B cell (primary cell): Measurements from ENCODE around the gene TTLL10. TPM values are rescaled to one million over a fixed set of nuclear protein-coding genes. Genes with fewer than 3 reads are reported as not detected.

Source experiments
- ATAC-seq: fragments of 200-7000 bp; cut with Tn5 transposase; one replicate; pipeline ENCODE4 v1.10.0; 2021; ENCODE audit warnings: low read depth, mild to moderate bottlenecking, moderate number of reproducible peaks, moderate library complexity
- CTCF ChIA-PET: fragments of 350-600 bp; sonication (Branson Sonifier 250); formaldehyde crosslinking; loops from one replicate; lab custom pipeline; 2021; ENCODE audit warnings: antibody characterized with exemption, inconsistent platforms; lab: Charles Lee
- POLR2A ChIA-PET: fragments of 350-600 bp; sonication (Branson Sonifier 250); formaldehyde crosslinking; loops from one replicate; lab custom pipeline; 2021; ENCODE audit warnings: antibody characterized with exemption; lab: Charles Lee
- DNase-seq: peaks from one replicate; pipeline ENCODE4 v3.0.0; 2013
- H2AFZ ChIP-seq: 2 replicates; pipeline ENCODE4 v1.6.1; 2012; ENCODE audit warnings: mild to moderate bottlenecking, low read depth, low read length; ENCODE audit not compliant: insufficient read depth, poor library complexity, severe bottlenecking
- H3K27ac ChIP-seq, 2 donors: 1 replicate in 1 of 2; 2 replicates in 1 of 2; pipeline ENCODE4 v1.5.1; 2012 to 2013; ENCODE audit warnings: low read length in 2 of 2, mild to moderate bottlenecking in 2 of 2, moderate library complexity in 1 of 2
- H3K27me3 ChIP-seq, 4 experiments: fragments of 200-600 bp in 1 of 4; sonication (generic) in 1 of 4; replicated peaks in 1 of 4; 1 replicate in 2 of 4; 2 replicates in 2 of 4; pipeline versions ENCODE4 v1.6.1 to v1.7.0; 2013 to 2016; ENCODE audit warnings: low read length in 3 of 4, mild to moderate bottlenecking in 2 of 4, mixed read lengths in 1 of 4, moderate library complexity in 1 of 4; ENCODE audit not compliant: insufficient read depth in 4 of 4, control insufficient read depth in 3 of 4; ENCODE audit errors: control extremely low read depth in 1 of 4
- H3K36me3 ChIP-seq, 2 experiments: replicated peaks in 1 of 2; 1 replicate in 1 of 2; 2 replicates in 1 of 2; pipeline versions ENCODE4 v1.6.1 to v1.7.1; 2013; ENCODE audit warnings: low read length in 1 of 2; ENCODE audit not compliant: insufficient read depth in 2 of 2, control insufficient read depth in 1 of 2; ENCODE audit errors: control extremely low read depth in 1 of 2, extremely low read depth in 1 of 2
- H3K4me1 ChIP-seq, 2 donors: fragments of 200-600 bp in 1 of 2; sonication (generic) in 1 of 2; 1 replicate in 1 of 2; 2 replicates in 1 of 2; pipeline versions ENCODE4 v1.5.1 to v1.6.1; 2013 to 2017; ENCODE audit warnings: low read length in 2 of 2; ENCODE audit not compliant: control insufficient read depth in 2 of 2, insufficient read depth in 2 of 2
- H3K4me2 ChIP-seq: replicated peaks from 2 replicates; pipeline ENCODE3; 2012; ENCODE audit warnings: mild to moderate bottlenecking, low read depth, low read length; ENCODE audit not compliant: poor library complexity, severe bottlenecking
- H3K4me3 ChIP-seq, 5 experiments: fragments of 200-600 bp in 1 of 5; sonication (generic) in 1 of 5; 1 replicate in 3 of 5; 2 replicates in 2 of 5; pipeline versions ENCODE4 v1.5.1 to v1.7.0; 2011 to 2016; ENCODE audit warnings: low read length in 4 of 5, mild to moderate bottlenecking in 4 of 5, low read depth in 2 of 5, control low read depth in 1 of 5, moderate library complexity in 1 of 5; ENCODE audit not compliant: insufficient read depth in 1 of 5; ENCODE audit errors: control extremely low read depth in 1 of 5, extremely low read depth in 1 of 5
- H3K79me2 ChIP-seq: fragments of 200-600 bp; sonication (generic); one replicate; pipeline ENCODE4 v1.6.0; 2016; ENCODE audit warnings: low read length; ENCODE audit not compliant: control insufficient read depth, insufficient read depth
- H3K9ac ChIP-seq: fragments of 200-600 bp; sonication (generic); 2 replicates; pipeline ENCODE4 v1.6.1; 2017; ENCODE audit warnings: mild to moderate bottlenecking, low read length, moderate library complexity
- H3K9me3 ChIP-seq, 3 donors: one replicate each; pipeline versions ENCODE4 v1.6.1 to v1.7.1; 2013; ENCODE audit warnings: low read length in 2 of 3; ENCODE audit not compliant: control insufficient read depth in 2 of 3, insufficient read depth in 1 of 3; ENCODE audit errors: control extremely low read depth in 1 of 3
- H4K20me1 ChIP-seq: 2 replicates; pipeline ENCODE4 v1.6.0; 2012; ENCODE audit warnings: mild to moderate bottlenecking, low read length; ENCODE audit not compliant: insufficient read depth, control insufficient read depth, poor library complexity, severe bottlenecking
- H3K27ac Mint-ChIP-seq: one replicate; pipeline ENCODE4 v1.8.0; 2021; ENCODE audit warnings: mixed read lengths
- H3K27me3 Mint-ChIP-seq: one replicate; pipeline ENCODE4 v1.8.0; 2021; ENCODE audit warnings: mixed read lengths
- H3K4me1 Mint-ChIP-seq: one replicate; pipeline ENCODE4 v1.8.0; 2021; ENCODE audit warnings: mixed read lengths
- H3K4me3 Mint-ChIP-seq: one replicate; pipeline ENCODE4 v1.8.0; 2021; ENCODE audit warnings: mixed read lengths
- H3K9me3 Mint-ChIP-seq: one replicate; pipeline ENCODE4 v1.8.0; 2022; ENCODE audit warnings: mixed read lengths; ENCODE audit not compliant: insufficient read depth
- EZH2 ChIP-seq: IDR thresholded peaks from 2 replicates; pipeline ENCODE4 v1.6.1; 2012; ENCODE audit warnings: borderline replicate concordance, low read depth, mild to moderate bottlenecking, moderate library complexity, low read length; ENCODE audit not compliant: insufficient read depth, poor library complexity, severe bottlenecking
- WGBS: methylation state at CpG from one replicate; pipeline ENCODE4 v1.1.5; 2013; ENCODE audit warnings: missing lambda C conversion rate; ENCODE audit not compliant: insufficient coverage; 5-methylcytosine and 5-hydroxymethylcytosine counted together
- intact Hi-C: fragments of 100-400 bp; cut with micrococcal nuclease; formaldehyde crosslinking; loops from one replicate; pipeline ENCODE4 v1.10.0; 2022
- polyA plus RNA-seq: library from polyadenylated mRNA; depleted of rRNA; stranded (reverse); fragments of >200 nt; gene quantifications from 2 replicates; pipeline ENCODE4 v1.2.3, GENCODE V29; 2012
- total RNA-seq, 2 donors: library from RNA; stranded (reverse); fragments of 120-200 nt in 1 of 2; gene quantifications; 1 replicate in 1 of 2; 2 replicates in 1 of 2; pipeline versions ENCODE4 v1.2.3 to v1.2.4, GENCODE V29; 2013 to 2022
- TF ChIP-seq, protein P1 (sequence below): fragments of 200-600 bp; IDR thresholded peaks from one replicate; pipeline ENCODE4 v1.8.0; 2022; ENCODE audit warnings: antibody characterized with exemption, mild to moderate bottlenecking

The TTLL10 gene
- total and polyA plus RNA-seq, 2 donors (not counting 1 experiment from before 2014, with no cell fraction given) = 0.37 to 0.45 TPM

DNA sequence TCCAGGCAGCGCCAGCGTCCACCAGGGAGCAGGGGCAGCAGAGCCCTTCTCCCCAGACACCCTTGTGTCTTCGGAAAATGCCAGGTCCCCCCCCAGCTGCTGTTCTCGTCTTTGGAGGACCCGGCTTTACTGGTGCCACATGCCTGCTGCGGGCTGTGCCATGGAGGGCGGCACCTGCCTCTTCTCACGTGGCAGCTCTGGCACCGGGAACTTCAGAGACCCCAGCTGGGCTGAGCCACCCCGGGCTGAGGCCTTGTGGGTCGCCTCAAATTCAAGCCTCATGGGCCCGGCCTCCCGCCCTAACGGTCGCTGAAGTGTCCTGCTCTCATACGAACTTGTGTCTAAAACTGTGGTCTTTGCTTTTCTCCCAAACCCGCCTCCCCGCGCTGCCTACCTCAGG, 30.8 kb upstream of the TTLL10 start:
- intact Hi-C loops = no loop called here
- H3K9ac ChIP-seq = no peak overlapping the region
- Mint-ChIP-seq H3K27me3 (no peaks in the 10 kb centered on the region), H3K9me3 (no peaks in the 10 kb centered on the region), H3K27ac (peak overlapping the region; percentile 96), H3K4me1 (peaks cover 37% of the 10 kb centered on the region), H3K4me3 (no peak overlapping the region)
- ChIA-PET POLR2A (interaction anchor here (0.8 to 0.9 kb wide), 2 partner anchors 14 to 21 kb away, joined by 3 read pairs; no protein-coding TSS in a partner anchor), CTCF (interaction anchor here (2.5 kb wide), 1 partner anchor 20 kb away, joined by 11 read pairs; no protein-coding TSS in a partner anchor)
- H3K9me3 ChIP-seq = no peaks in the 10 kb centered on the region
- ATAC-seq (no peak), DNase-seq (no peak)
- peak overlapping the region; percentile 98 for H3K27ac ChIP-seq
- no peak overlapping the region for H3K4me3 ChIP-seq
- WGBS = 65% methylated on average over 19 of the region's 19 CpGs
- TF ChIP-seq, protein P1, sequence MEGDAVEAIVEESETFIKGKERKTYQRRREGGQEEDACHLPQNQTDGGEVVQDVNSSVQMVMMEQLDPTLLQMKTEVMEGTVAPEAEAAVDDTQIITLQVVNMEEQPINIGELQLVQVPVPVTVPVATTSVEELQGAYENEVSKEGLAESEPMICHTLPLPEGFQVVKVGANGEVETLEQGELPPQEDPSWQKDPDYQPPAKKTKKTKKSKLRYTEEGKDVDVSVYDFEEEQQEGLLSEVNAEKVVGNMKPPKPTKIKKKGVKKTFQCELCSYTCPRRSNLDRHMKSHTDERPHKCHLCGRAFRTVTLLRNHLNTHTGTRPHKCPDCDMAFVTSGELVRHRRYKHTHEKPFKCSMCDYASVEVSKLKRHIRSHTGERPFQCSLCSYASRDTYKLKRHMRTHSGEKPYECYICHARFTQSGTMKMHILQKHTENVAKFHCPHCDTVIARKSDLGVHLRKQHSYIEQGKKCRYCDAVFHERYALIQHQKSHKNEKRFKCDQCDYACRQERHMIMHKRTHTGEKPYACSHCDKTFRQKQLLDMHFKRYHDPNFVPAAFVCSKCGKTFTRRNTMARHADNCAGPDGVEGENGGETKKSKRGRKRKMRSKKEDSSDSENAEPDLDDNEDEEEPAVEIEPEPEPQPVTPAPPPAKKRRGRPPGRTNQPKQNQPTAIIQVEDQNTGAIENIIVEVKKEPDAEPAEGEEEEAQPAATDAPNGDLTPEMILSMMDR = no peak
- no peak for TF ChIP-seq EZH2
- H3K79me2 ChIP-seq = no peaks in the 10 kb centered on the region
- peak overlapping the region; percentile 83 for H3K4me2 ChIP-seq
- no peak overlapping the region for H2AFZ ChIP-seq
- peaks cover 44 to 58% of the 10 kb centered on the region in 2 donors for H3K4me1 ChIP-seq
- no peaks in the 10 kb centered on the region for H3K36me3 ChIP-seq
- no peaks in the 10 kb centered on the region for H4K20me1 ChIP-seq
- no peaks in the 10 kb centered on the region for H3K27me3 ChIP-seq

DNA sequence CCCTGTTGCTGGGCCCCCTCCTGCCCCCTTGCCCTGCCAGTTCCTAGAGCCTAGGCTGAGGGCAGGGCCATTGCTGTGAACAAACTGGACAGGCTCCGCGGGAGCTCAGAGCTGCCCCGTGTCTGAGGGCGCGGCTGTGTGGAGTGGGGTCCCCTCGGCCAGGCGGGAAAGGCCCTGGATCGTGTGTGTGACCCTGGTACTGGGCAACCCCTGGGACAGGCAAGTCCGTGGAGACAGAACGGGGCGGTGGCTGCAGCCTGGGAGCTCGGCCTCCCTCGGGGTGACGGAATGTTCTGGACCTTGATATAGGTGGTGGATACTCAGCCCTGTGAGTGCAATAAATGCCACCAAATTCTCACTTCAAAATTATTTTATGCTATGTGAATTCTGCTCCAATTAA, 30.0 kb upstream of the TTLL10 start:
- Mint-ChIP-seq H3K4me3 (peak overlapping the region; percentile 78), H3K4me1 (peaks cover 32% of the 10 kb centered on the region), H3K9me3 (no peaks in the 10 kb centered on the region), H3K27me3 (no peaks in the 10 kb centered on the region), H3K27ac (peak overlapping the region; percentile 96)
- Histone ChIP-seq H3K4me3 (peak overlapping the region in 1 of 5 experiments; percentile 22), H3K79me2 (no peaks in the 10 kb centered on the region), H3K9ac (no peak overlapping the region), H2AFZ (no peak overlapping the region), H4K20me1 (no peaks in the 10 kb centered on the region), H3K27me3 (no peaks in the 10 kb centered on the region), H3K27ac (peak overlapping the region; percentile 98), H3K4me1 (peaks cover 36 to 51% of the 10 kb centered on the region in 2 donors), H3K36me3 (no peaks in the 10 kb centered on the region), H3K4me2 (peak overlapping the region; percentile 83), H3K9me3 (no peaks in the 10 kb centered on the region)
- ChIA-PET CTCF (interaction anchor here (2.5 kb wide), 1 partner anchor 21 kb away, joined by 11 read pairs; no protein-coding TSS in a partner anchor), POLR2A (interaction anchor here (0.8 to 1.7 kb wide), 2 partner anchors 14 to 21 kb away, joined by 3 to 5 read pairs; no protein-coding TSS in a partner anchor)
- TF ChIP-seq, protein P1 = no peak
- no peak for TF ChIP-seq EZH2
- intact Hi-C loops = loop anchor here (1.0 to 2.0 kb wide), 5 partner anchors 7 to 58 kb away; partner anchors contain the start of genes C1orf159 and TTLL10
- 94% methylated on average over 11 of the region's 14 CpGs for WGBS
- DNase-seq (no peak), ATAC-seq (no peak)
